ENCODE data around the gene GPR55.

DNA sequence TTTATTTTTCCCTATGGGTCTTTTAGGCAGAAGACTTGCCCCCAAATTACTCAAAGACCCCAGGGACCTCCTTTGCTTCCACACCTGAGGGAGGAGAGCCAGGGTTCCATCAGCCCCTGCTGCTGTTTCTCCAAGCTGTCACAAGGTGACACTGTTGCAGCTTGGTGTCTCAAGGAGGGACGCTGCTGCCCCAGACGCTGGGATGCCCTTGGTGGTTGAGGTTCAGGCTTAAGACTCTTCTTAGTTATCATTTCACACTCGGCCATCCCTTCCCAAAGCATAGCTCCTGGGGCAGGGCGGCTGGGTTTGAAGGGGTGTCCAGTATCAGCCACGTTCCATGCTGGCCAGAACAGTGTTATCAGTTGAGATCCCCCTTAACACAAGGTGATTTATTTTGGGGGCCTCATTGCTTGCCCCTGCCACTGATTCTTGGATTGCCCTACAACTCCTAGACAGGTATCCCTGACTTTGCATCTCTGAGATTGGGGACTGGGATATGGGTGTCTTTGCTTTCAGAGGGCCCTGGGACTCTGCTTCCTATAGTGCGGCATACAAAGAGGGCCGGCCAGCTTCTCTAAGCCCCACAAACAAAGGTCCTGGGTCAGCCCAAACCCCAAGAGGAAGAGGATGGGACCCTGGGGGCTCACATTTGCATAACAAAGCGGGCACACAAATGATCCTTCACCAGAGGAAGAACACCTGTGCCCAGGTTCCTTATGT, 22.7 kb downstream of the GPR55 start:
- TF ChIP-seq POLR2A (IDR thresholded peaks at IDR 0.05): no peak
- TF ChIP-seq CTCF (IDR thresholded peaks at IDR 0.05): peak; percentile 40 to 54 (median 48)
